Thymus (tissue), 11 donors: ENCODE results near the gene MYT1. TPM values are rescaled to one million over a fixed set of nuclear protein-coding genes. Genes with fewer than 3 reads are reported as not detected.

Experiments used
- DNase-seq, 9 donors: peaks; one replicate each; pipeline ENCODE4 v3.0.0-alpha.2; 2013; ENCODE audit warnings: low spot score in 9 of 9, low read depth in 6 of 9, missing footprints in 1 of 9
- H3K27ac ChIP-seq, 2 donors: one replicate each; pipeline ENCODE4 v1.5.1; 2013; ENCODE audit warnings: control low read depth in 1 of 2, low read depth in 1 of 2, low read length in 1 of 2, mild to moderate bottlenecking in 1 of 2, moderate library complexity in 1 of 2
- H3K27me3 ChIP-seq, 2 donors: one replicate each; pipeline ENCODE4 v1.5.1; 2013; ENCODE audit warnings: low read length in 1 of 2; ENCODE audit not compliant: control insufficient read depth in 2 of 2, insufficient read depth in 1 of 2
- H3K36me3 ChIP-seq, 2 donors: one replicate each; pipeline ENCODE4 v1.5.1; 2013; ENCODE audit warnings: low read length in 1 of 2, mild to moderate bottlenecking in 1 of 2, moderate library complexity in 1 of 2; ENCODE audit not compliant: control insufficient read depth in 2 of 2, insufficient read depth in 2 of 2
- H3K4me1 ChIP-seq, 2 donors: one replicate each; pipeline ENCODE4 v1.5.1; 2013; ENCODE audit warnings: low read length in 2 of 2; ENCODE audit not compliant: control insufficient read depth in 2 of 2, insufficient read depth in 2 of 2
- H3K4me3 ChIP-seq, 2 donors: one replicate each; pipeline ENCODE4 v1.5.1; 2013; ENCODE audit warnings: low read length in 2 of 2, control low read depth in 1 of 2, mild to moderate bottlenecking in 1 of 2
- H3K9me3 ChIP-seq, 2 donors: one replicate each; pipeline ENCODE4 v1.5.1; 2013; ENCODE audit warnings: low read length in 1 of 2, mild to moderate bottlenecking in 1 of 2; ENCODE audit not compliant: control insufficient read depth in 2 of 2, insufficient read depth in 1 of 2
- WGBS: extraction: QIAGEN DNeasy Blood & Tissue Kit; methylation state at CpG from one replicate; pipeline ENCODE4 v1.1.7; 2013; 5-methylcytosine and 5-hydroxymethylcytosine counted together
- polyA plus RNA-seq: library from polyadenylated mRNA; stranded (reverse); fragments of 200-250 nt; gene quantifications from one replicate; pipeline ENCODE4 v1.2.3, GENCODE V29; 2013
- total RNA-seq: library from RNA; stranded (reverse); fragments of 120-200 nt; gene quantifications from one replicate; pipeline ENCODE4 v1.2.4, GENCODE V29; 2013
- donor health status: healthy.

Gene MYT1
- total and polyA plus RNA-seq, 2 donors = 0.19 to 0.25 TPM

DNA sequence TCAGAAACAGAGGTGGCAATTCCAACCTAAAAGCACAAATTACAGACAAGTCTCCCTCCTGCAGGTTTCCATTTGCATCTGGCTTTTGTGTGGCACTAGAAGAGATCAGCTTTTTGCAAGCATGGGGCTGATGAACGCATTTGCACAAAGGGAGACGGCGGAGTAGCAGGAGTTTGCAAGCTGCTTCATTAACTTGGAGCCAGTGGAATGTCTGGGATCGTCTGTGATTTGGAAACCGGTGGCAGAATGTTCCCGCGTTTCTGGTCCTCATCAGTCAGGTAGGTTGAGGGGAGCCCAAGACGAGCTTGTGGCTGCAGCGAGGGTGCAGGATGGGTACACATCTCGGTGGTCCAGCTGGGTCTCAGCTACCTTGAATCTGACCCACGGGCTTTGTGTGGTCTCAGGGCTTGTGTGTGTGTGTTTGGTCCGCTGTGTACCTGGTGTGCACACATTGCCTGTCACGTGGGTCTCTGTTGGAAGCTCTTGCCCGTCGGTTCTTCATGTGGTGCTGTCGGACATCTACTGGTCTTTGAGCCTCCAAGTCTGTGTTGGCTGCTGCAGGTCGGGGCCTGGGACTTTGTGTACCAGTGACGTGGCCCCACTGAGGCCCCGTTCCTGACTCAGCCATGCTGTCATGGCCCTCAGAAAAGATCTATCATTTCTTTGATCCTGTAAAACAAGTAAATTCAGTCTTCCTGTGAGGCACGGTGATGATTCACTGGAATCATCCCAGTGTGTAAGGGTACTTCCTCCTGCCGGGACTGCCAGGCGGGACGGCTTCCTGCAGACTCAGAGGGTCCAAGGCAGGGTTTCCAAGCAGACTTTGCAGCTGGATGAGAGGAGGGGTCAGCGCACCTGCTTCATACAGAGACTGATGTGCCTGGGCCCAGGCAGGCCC is 12.4 kb upstream of the MYT1 start:
- no peaks in the 10 kb centered on the region for H3K4me1 ChIP-seq
- no peaks in the 10 kb centered on the region for H3K27me3 ChIP-seq
- WGBS = 89% methylated on average over 24 of the region's 24 CpGs
- H3K4me3 ChIP-seq = no peak overlapping the region
- no peak for DNase-seq
- peaks cover 0 to under 1% of the 10 kb centered on the region in 2 donors for H3K9me3 ChIP-seq
- no peaks in the 10 kb centered on the region for H3K36me3 ChIP-seq
- H3K27ac ChIP-seq = no peak overlapping the region

GRCh38 chr20:64152906-64153305 is 11.3 kb upstream of the MYT1 start:
- Histone ChIP-seq H3K27me3 (no peaks in the 10 kb centered on the region), H3K4me3 (no peak overlapping the region), H3K27ac (no peak overlapping the region), H3K9me3 (no peaks in the 10 kb centered on the region), H3K36me3 (no peaks in the 10 kb centered on the region), H3K4me1 (no peaks in the 10 kb centered on the region)
- WGBS = 95% methylated on average over 9 of the region's 9 CpGs
- DNase-seq = no peak

GRCh38 chr20:64153410-64153809 is 10.8 kb upstream of the MYT1 start:
- Histone ChIP-seq H3K27me3 (no peaks in the 10 kb centered on the region), H3K4me1 (no peaks in the 10 kb centered on the region), H3K4me3 (no peak overlapping the region), H3K27ac (no peak overlapping the region), H3K9me3 (no peaks in the 10 kb centered on the region), H3K36me3 (no peaks in the 10 kb centered on the region)
- DNase-seq = no peak
- 81% methylated on average over 2 of the region's 2 CpGs for WGBS

GRCh38 chr20:64153861-64154589 is 10.2 kb upstream of the MYT1 start:
- no peak overlapping the region for H3K4me3 ChIP-seq
- no peak for DNase-seq
- 93% methylated on average over 20 of the region's 20 CpGs for WGBS
- H3K27ac ChIP-seq = no peak overlapping the region
- no peaks in the 10 kb centered on the region for H3K4me1 ChIP-seq
- peaks cover 0 to under 1% of the 10 kb centered on the region in 2 donors for H3K27me3 ChIP-seq
- H3K36me3 ChIP-seq = no peaks in the 10 kb centered on the region
- H3K9me3 ChIP-seq = no peaks in the 10 kb centered on the region

GRCh38 chr20:64154590-64155257 is 9.5 kb upstream of the MYT1 start:
- Histone ChIP-seq H3K4me3 (no peak overlapping the region), H3K4me1 (no peaks in the 10 kb centered on the region), H3K9me3 (no peaks in the 10 kb centered on the region), H3K27me3 (peaks cover 0 to 8% of the 10 kb centered on the region in 2 donors), H3K27ac (no peak overlapping the region), H3K36me3 (no peaks in the 10 kb centered on the region)
- WGBS = 89% methylated on average over 9 of the region's 9 CpGs
- DNase-seq = no peak

DNA sequence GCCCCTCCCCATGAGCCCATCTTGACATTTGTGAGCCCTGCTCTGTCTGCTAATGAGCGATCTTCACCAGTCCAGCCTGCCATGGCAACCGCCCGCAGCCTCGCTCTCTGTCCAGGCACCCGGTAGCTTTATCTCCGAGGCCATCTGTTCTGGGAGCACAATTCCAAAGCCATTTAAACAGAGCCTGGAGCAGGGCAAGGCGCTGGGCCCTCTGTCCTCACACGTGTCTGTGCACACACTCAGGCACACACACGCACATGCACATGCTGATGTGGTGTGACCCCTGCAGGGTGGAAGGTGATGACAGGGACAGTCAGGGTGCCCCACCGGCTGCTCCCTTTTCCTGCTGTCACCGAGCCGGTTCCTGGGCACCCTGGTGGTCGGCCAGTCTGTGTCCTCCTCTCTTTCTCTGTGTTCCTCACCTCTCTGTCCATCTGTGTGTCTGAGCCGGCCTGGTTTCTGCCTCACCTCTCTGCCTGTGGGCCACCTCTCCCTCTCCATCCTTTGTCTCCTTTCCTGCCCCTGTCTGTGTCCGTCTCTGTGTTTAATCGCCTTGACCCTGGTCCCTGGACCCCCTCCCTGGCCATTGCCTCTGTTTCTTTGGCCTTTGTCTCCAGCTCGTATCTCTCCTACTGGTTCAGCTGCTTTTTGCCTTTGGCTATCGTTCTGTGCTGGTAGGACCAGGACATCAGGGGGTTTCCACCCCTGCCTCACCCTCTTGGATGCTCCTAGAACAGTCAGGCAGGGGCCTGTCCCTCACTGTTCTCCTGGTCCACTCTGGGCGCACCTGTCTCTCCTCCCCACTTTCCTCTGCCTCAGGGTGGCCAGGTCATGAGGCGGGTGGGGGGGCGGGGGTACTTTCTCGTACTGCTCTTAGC is 8.8 kb upstream of the MYT1 start:
- Histone ChIP-seq H3K4me3 (no peak overlapping the region), H3K9me3 (no peaks in the 10 kb centered on the region), H3K27me3 (peaks cover 0 to 16% of the 10 kb centered on the region in 2 donors), H3K36me3 (no peaks in the 10 kb centered on the region), H3K4me1 (no peaks in the 10 kb centered on the region), H3K27ac (no peak overlapping the region)
- WGBS = 90% methylated on average over 22 of the region's 22 CpGs
- no peak for DNase-seq

- no peak overlapping the region for H3K27ac ChIP-seq
- no peak overlapping the region for H3K4me3 ChIP-seq
- 84% methylated on average over 9 of the region's 9 CpGs for WGBS
- no peaks in the 10 kb centered on the region for H3K36me3 ChIP-seq
- no peaks in the 10 kb centered on the region for H3K4me1 ChIP-seq
- H3K9me3 ChIP-seq = peaks cover 0 to 3% of the 10 kb centered on the region in 2 donors
- H3K27me3 ChIP-seq = peaks cover 5 to 24% of the 10 kb centered on the region in 2 donors
- no peak for DNase-seq
Observed at GRCh38 chr20:64156136-64156885, 7.9 kb upstream of the MYT1 start.
